ENCODE data around the gene NTN1.

NTN1 gene

DNA sequence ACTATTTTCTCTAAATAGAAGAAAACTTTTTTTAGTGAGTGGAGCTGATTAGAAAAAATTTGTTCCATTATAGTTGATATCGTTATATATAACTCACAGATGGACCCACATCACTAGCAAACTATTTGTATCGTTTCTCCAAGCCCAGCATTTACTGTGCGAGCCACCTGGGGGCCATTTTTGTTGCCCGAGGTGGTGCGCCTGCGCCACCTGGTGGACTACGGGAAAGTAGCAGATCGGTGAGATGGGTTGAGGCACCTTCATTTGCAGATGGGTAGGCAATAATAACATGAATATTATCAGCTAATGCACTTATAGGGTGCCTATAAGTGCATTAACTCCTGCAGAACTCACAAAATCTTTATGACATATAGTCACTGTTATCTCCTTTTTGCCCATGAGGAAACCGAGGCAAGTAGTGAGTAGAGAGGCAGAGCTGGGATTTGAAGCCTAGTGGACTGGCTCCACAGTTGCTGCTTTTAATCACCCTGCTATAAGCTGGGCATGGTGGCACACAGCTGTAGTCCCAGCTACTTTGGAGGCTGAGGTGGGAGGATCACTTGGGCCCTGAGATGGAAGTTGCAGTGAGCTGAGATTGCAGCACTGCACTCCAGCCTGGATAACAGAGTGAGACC lies 23.2 kb upstream of the NTN1 start:
- Histone ChIP-seq H3K4me1 (no peaks in the 10 kb centered on the region), H3K9me3 (peaks cover 3% of the 10 kb centered on the region; the same call in 1 of the 2 replicates), H3K4me3 (no peak overlapping the region), H3K36me3 (replicated peaks) (no peaks in the 10 kb centered on the region), H3K27me3 (ENCODE audit: low read depth) (peaks cover 11% of the 10 kb centered on the region)
- in situ Hi-C loops (cut with MboI; ENCODE audit: low sequenced_read_pairs) = no loop called here
- peak; percentile 50 to 80 for DNase-seq (ENCODE audit: low spot score in 2 of 2)

DNA sequence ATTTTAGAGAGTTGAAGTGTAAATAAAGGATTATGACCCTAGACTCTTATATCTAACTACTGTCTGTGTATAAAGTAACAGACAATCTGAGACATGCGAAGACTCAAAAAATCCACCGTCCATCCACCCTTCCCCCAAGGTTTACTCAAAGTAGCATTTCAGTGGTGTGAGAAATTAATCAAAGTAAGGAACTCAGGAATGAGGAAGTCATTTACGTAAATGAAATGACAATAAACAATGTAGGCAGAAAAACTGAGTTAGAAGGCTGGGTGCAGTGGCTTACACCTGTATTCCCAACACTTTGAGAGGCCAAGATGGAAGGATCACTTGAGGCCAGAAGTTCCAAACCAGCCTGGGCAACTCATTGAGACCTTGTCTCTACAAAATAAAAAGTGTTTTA lies 19.8 kb upstream of the NTN1 start:
- H3K4me3 ChIP-seq = no peak overlapping the region
- H3K4me1 ChIP-seq = no peaks in the 10 kb centered on the region
- DNase-seq (ENCODE audit: low spot score in 2 of 2) = no peak
- in situ Hi-C loops (cut with MboI; ENCODE audit: low sequenced_read_pairs) = loop anchor here (25.0 kb wide), 1 partner anchor 536 kb away; no protein-coding TSS in a partner anchor
- no peaks in the 10 kb centered on the region for H3K9me3 ChIP-seq
- no peaks in the 10 kb centered on the region for H3K36me3 ChIP-seq (replicated peaks)
- H3K27me3 ChIP-seq (ENCODE audit: low read depth) = peaks cover 21% of the 10 kb centered on the region

DNA sequence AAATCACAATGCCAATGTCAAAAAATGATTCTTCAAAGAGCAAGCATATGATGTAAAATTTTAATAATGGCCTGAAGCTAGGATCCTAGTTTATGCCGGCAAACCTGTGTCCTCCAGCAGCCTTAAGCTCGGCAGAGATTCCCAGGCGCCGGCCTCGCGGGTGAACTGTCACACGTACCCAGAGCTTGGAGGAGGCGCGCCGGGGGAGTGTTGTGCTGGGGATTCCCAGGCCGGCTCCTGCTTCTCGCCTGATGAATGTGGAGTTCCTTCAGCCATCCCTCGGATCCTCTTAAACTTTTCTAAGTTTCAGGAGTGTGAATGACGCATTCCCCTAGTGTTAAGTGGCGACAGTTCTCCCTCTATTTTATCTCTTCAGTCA lies 19.1 kb upstream of the NTN1 start:
- H3K36me3 ChIP-seq (replicated peaks) = no peaks in the 10 kb centered on the region
- peaks cover 21% of the 10 kb centered on the region for H3K27me3 ChIP-seq (ENCODE audit: low read depth)
- H3K4me3 ChIP-seq = no peak overlapping the region
- DNase-seq (ENCODE audit: low spot score in 2 of 2) = no peak
- in situ Hi-C loops (cut with MboI; ENCODE audit: low sequenced_read_pairs) = loop anchor here (25.0 kb wide), 1 partner anchor 535 kb away; no protein-coding TSS in a partner anchor
- no peaks in the 10 kb centered on the region for H3K4me1 ChIP-seq
- no peaks in the 10 kb centered on the region for H3K9me3 ChIP-seq

DNA sequence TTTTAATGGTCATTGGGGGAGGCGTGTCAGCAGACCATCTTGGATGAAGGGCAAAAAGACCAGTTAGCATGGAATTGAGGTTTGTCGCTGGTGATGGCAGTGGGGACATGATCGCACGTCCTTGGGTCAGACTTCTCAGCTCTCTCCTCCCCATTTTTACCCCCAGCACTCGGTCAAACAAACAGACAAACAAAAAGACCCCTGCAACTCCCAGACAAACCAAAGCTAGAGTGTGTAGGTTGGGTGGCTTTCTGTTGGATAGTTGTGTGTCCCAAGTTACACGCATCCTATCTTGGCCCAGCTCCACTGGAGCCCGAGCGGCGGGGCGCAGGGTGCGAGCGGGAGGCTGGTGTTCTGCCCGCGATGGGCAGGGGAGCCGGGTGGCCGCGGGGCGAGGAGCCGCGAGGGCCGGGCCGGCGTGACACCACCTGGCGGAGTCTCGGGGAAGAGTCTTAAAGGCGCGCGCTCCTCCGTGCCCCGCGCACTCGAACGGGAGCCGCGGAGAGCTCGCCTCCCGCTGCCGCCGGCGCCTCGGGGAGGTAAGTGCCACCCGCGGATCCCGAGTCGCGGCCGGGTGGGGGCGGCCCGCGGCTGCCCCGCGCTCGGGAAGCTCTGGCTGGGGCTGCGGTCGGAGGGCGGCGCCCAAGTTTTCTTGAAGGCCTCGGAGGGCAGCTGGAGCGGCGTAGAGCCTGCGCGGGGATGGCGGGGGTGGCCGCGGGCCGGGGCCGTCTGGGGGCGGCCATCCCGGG lies 18.5 kb upstream of the NTN1 start:
- peak in 1 of 2 experiments; percentile 29 for DNase-seq (ENCODE audit: low spot score in 2 of 2)
- Histone ChIP-seq H3K36me3 (replicated peaks) (no peaks in the 10 kb centered on the region), H3K4me3 (no peak overlapping the region), H3K4me1 (no peaks in the 10 kb centered on the region), H3K9me3 (no peaks in the 10 kb centered on the region), H3K27me3 (ENCODE audit: low read depth) (peaks cover 21% of the 10 kb centered on the region)
- in situ Hi-C loops (cut with MboI; ENCODE audit: low sequenced_read_pairs) = loop anchor here (25.0 kb wide), 1 partner anchor 535 kb away; no protein-coding TSS in a partner anchor

DNA sequence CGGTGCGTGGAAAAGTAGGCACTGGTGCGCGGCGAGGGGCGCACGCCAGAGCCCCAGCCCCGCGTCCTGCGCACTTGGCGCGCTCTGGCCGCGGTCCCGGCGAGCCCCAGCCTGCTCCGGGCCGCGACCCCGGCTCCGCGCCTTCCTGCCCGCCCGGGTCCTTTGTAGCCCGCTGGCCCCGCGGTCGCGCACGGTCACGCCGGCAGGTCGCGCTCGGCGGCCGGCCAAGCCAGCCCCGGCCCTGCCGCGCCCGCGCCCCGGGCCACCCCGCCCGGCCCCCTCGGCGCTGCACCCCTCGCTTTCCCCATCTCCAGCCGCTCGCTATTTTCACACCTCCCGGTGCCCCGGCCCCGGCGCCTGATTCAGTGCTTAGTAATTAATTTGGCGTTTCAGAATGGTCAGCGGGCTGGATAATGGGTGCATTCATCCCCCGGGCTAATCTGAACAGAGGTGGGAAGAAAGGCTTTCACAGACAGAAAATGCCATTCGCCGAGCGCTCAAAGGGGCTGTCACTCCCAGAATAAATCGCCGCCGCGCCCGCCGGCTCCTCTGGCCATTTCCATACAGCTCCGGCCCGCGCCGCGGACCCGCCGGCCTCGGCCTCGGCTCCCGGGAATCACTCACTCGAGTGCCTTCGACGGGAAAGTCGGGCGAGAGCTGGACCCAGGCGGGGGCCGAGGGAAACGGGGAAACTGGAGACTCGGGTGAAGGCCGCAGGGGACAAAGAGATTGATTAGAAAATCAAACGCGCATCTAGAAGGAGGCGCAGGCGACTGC lies 17.8 kb upstream of the NTN1 start:
- Histone ChIP-seq H3K9me3 (no peaks in the 10 kb centered on the region), H3K36me3 (replicated peaks) (no peaks in the 10 kb centered on the region), H3K4me1 (no peaks in the 10 kb centered on the region), H3K27me3 (ENCODE audit: low read depth) (peaks cover 21% of the 10 kb centered on the region), H3K4me3 (no peak overlapping the region)
- in situ Hi-C loops (cut with MboI; ENCODE audit: low sequenced_read_pairs) = loop anchor here (25.0 kb wide), 1 partner anchor 534 kb away; no protein-coding TSS in a partner anchor
- no peak for DNase-seq (ENCODE audit: low spot score in 2 of 2)

DNA sequence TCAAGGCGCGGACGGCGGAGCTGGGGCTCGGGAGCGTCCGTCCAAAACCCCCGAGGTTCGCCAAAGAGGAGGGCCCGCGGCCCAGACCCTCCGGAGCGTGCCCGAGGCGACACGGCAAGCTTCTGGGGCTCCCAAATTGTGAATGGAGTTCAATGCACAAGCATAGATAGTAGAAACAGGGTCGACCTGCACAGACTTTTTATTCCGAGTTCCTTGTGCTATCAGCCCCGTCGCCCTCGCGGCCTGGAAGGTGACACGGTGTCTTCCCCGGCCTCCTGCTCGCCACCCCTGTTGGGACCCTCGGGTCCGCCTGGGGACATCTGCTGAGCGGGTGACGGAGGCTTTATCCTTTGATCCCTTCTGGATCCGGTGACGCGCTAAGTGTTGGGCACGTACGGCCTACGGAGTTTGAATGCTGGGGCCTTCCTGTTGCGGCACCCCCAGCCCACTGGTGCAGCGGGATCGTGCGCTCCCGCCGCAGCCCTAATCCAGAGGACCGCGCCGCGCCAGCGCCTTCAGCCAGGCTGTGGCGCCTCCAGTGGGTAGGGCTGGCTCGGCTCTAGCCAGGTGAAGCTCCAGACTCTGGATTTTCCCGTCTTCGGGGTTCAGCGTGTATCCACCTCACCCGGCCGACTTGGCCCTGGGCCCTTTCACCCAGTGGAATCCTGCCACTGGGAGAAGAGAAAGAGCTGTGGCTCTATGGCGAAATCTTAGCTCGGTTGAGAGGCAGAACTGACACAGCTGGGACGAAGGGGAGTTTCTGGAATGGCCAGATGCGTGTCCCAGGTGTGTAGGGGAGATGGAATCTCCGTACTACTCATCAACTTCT lies 17.0 kb upstream of the NTN1 start:
- H3K4me3 ChIP-seq = no peak overlapping the region

DNA sequence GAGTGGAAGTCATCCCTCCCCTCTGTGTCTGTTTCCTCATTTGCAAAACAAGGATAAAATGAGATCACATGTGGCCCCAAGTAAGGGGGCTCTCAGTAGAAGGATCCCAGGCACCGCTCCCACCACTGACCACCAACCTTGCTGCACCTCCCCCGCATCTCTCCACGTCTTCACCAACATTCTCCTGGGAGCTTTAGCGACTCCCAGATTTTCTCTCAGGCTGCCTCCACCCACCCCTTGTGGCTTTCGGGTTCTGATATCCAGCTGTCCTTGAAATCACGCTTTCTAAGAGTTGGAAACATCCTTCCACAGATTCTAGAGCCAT lies 16.4 kb upstream of the NTN1 start:
- no peak for DNase-seq (ENCODE audit: low spot score in 2 of 2)
- in situ Hi-C loops (cut with MboI; ENCODE audit: low sequenced_read_pairs) = loop anchor here (25.0 kb wide), 1 partner anchor 532 kb away; no protein-coding TSS in a partner anchor
- H3K4me3 ChIP-seq = no peak overlapping the region

More for the DNA sequence above, 17.0 kb upstream of the NTN1 start:
- H3K36me3 ChIP-seq (replicated peaks) = no peaks in the 10 kb centered on the region
- H3K9me3 ChIP-seq = no peaks in the 10 kb centered on the region
- peaks cover 24% of the 10 kb centered on the region for H3K27me3 ChIP-seq (ENCODE audit: low read depth)
- in situ Hi-C loops (cut with MboI; ENCODE audit: low sequenced_read_pairs) = loop anchor here (25.0 kb wide), 1 partner anchor 533 kb away; no protein-coding TSS in a partner anchor
- DNase-seq (ENCODE audit: low spot score in 2 of 2) = no peak
- no peaks in the 10 kb centered on the region for H3K4me1 ChIP-seq

DNA sequence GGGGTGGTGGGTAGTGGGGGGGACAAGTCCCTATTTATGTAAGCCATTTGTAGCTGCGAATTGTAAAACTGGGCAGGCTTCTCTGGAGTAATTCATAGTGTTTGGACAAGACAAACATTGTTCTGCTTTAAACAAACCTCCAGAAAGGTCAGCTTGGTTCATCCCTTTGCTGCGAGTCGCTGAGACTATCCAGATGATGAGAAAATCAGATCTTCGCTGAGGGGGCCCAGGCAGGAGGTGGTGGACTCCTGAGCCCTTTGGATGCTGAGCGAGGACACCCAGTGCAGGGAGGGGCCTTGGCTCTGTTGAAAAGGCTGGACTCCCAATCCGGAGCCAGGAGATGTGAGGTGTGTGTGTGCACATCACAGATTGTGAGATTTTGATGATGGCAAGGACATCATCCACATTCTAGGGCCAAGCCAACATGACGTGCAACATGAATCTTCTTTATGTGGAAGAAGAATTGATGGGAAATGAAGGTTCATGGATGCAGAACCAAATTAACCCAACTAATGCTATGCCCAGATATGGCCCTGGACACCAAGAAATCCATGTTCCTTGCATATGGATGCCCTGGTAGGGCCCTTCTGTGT lies 15.0 kb upstream of the NTN1 start:
- H3K4me3 ChIP-seq = no peak overlapping the region
- H3K4me1 ChIP-seq = no peaks in the 10 kb centered on the region
- H3K9me3 ChIP-seq = no peaks in the 10 kb centered on the region
- peaks cover 20% of the 10 kb centered on the region for H3K27me3 ChIP-seq (ENCODE audit: low read depth)
- no peaks in the 10 kb centered on the region for H3K36me3 ChIP-seq (replicated peaks)
- in situ Hi-C loops (cut with MboI; ENCODE audit: low sequenced_read_pairs) = loop anchor here (25.0 kb wide), 1 partner anchor 531 kb away; no protein-coding TSS in a partner anchor
- DNase-seq (ENCODE audit: low spot score in 2 of 2) = no peak

More for the DNA sequence above, 16.4 kb upstream of the NTN1 start:
- H3K36me3 ChIP-seq (replicated peaks) = no peaks in the 10 kb centered on the region
- no peaks in the 10 kb centered on the region for H3K4me1 ChIP-seq
- no peaks in the 10 kb centered on the region for H3K9me3 ChIP-seq
- H3K27me3 ChIP-seq (ENCODE audit: low read depth) = peaks cover 23% of the 10 kb centered on the region

DNA sequence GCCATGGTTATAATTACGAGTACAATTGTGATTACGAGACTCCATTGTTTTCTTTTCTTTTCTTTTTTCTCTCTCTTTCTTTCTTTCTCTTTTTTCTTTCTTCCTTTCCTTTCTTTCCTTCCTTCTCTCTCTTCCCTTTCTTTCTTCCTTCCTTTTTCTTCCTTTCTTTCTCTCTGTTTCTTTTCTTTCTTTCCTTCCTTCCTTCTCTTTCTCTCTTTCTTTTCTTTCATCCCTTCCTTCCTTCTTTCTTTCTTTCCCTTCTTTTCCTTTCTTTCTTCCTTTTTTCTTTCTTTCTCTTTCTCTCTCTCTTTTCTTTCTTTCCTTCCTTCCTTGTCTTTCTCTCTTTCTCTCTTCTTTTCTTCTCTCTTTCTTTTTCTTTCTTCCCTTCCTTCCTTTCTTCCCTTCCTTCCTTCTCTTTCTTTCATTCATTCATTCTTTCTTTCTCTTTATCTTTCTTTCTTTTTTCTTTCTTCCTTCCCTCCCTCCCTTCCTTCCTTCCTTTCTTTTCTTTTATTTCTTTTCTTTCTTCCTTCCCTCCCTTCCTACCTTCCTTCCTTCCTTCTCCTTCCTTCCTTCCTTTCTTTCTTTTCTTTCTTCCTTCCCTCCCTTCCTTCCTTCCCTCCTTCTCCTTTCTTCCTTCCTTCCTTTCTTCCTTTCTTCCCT lies 14.1 kb upstream of the NTN1 start:
- H3K27me3 ChIP-seq (ENCODE audit: low read depth) = peaks cover 20% of the 10 kb centered on the region
- no peak overlapping the region for H3K4me3 ChIP-seq
- H3K4me1 ChIP-seq = no peaks in the 10 kb centered on the region
- DNase-seq (ENCODE audit: low spot score in 2 of 2) = no peak
- no peaks in the 10 kb centered on the region for H3K9me3 ChIP-seq
- no peaks in the 10 kb centered on the region for H3K36me3 ChIP-seq (replicated peaks)
- in situ Hi-C loops (cut with MboI; ENCODE audit: low sequenced_read_pairs) = loop anchor here (25.0 kb wide), 1 partner anchor 530 kb away; no protein-coding TSS in a partner anchor

DNA sequence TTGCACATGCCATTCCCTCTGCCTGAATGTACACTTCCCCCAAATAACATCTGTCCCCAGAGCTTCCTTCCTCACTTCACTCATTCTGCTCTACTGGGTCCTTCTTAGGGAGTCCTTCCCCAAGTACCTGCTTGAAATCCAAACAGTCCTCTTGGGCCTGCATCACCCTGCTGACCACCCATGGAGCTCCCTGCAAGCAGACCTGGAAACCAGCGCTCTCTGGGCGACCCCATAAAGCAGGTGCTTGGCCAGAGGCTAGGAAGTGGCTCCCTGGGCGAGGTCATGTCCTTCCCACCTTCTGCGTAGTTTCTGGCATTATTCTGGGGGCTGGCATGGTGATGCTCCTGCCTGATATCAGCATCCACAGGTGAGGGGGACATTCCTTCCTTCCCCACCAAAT lies 12.2 kb upstream of the NTN1 start:
- Histone ChIP-seq H3K9me3 (no peaks in the 10 kb centered on the region), H3K4me3 (no peak overlapping the region), H3K27me3 (ENCODE audit: low read depth) (peaks cover 7% of the 10 kb centered on the region), H3K36me3 (replicated peaks) (no peaks in the 10 kb centered on the region), H3K4me1 (no peaks in the 10 kb centered on the region)
- in situ Hi-C loops (cut with MboI; ENCODE audit: low sequenced_read_pairs) = loop anchor here (25.0 kb wide), 1 partner anchor 528 kb away; no protein-coding TSS in a partner anchor
- no peak for DNase-seq (ENCODE audit: low spot score in 2 of 2)

DNA sequence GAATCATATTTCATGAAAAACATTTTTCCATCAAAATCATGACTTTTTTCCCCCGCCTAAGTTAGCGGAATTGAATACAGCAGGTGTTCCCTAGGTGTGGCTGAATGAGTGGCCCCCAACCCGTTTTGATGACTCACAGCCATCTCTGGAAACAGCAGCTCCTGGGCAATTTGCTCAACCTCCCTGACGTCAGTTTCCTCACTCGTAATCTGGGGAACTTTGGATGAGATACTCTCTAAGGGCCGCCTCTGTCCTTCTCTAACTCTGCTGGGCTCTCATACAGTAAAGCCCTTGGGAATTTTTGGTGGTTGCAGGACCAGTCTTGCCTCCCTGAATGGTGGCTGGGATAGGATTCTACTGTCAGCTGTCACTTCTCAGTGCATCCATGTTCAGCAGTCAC lies 11.6 kb upstream of the NTN1 start:
- Histone ChIP-seq H3K36me3 (replicated peaks) (no peaks in the 10 kb centered on the region), H3K27me3 (ENCODE audit: low read depth) (0 out of 2 replicates have a peak, but pooled peaks cover 2% of the 10 kb centered on the region), H3K4me1 (no peaks in the 10 kb centered on the region), H3K4me3 (no peak overlapping the region), H3K9me3 (no peaks in the 10 kb centered on the region)
- in situ Hi-C loops (cut with MboI; ENCODE audit: low sequenced_read_pairs) = loop anchor here (25.0 kb wide), 1 partner anchor 528 kb away; no protein-coding TSS in a partner anchor
- no peak for DNase-seq (ENCODE audit: low spot score in 2 of 2)

DNA sequence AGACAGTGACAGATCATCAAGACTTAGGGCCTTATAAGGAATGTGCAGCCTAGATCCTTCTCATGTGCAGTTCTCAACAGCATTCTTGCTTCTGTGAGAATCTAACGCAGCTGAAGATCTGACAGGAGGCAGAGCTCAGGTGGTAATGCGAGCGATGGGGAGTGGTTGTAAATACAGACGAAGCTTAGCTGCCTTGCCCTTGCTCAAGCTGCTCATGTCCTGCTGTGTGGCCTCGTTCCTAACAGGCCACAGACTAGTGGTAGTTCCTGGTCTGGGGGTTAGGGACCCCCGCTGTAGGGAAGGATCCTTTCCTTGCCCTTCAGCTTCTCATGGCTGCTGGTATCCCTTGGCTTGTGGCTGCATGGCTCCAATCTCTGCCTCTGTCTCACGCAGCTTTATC lies 10.3 kb upstream of the NTN1 start:
- H3K9me3 ChIP-seq = no peaks in the 10 kb centered on the region
- H3K4me3 ChIP-seq = no peak overlapping the region
- 0 out of 2 replicates have a peak, but pooled peaks cover 2% of the 10 kb centered on the region for H3K27me3 ChIP-seq (ENCODE audit: low read depth)
- no peaks in the 10 kb centered on the region for H3K4me1 ChIP-seq
- DNase-seq (ENCODE audit: low spot score in 2 of 2) = no peak
- in situ Hi-C loops (cut with MboI; ENCODE audit: low sequenced_read_pairs) = loop anchor here (25.0 kb wide), 1 partner anchor 526 kb away; no protein-coding TSS in a partner anchor
- no peaks in the 10 kb centered on the region for H3K36me3 ChIP-seq (replicated peaks)

All from HAP-1 (cell line).